Mesenteric fat pad (tissue), 1 donor: ENCODE data around the gene LIM2. TPM values are rescaled to one million over a fixed set of nuclear protein-coding genes. Genes with fewer than 3 reads are reported as not detected.

Experiments
- DNase-seq: peaks from one replicate; pipeline ENCODE4 v3.0.0-alpha.2; 2020; ENCODE audit warnings: low spot score
- total RNA-seq: library from RNA; stranded (reverse); fragmentation: NEBNext Ultra II Directional; extraction: Animal tissue kit (Norgen Biotek cat#: 25700); gene quantifications from one replicate; pipeline ENCODE4 v1.2.1, GENCODE V29; 2021
- donor health status: DM: yes; HTN: yes; CAD: no.

The LIM2 gene
- total RNA-seq, 1 donor from 2014 or later, result not detected

GRCh38 chr19:51341066-51341465, 46.7 kb downstream of the LIM2 start:
- DNase-seq, result no peak

GRCh38 chr19:51339687-51340656, 47.8 kb downstream of the LIM2 start:
- DNase-seq, result peak; percentile 99

GRCh38 chr19:51339313-51339686, 48.5 kb downstream of the LIM2 start:
- no peak for DNase-seq

GRCh38 chr19:51338563-51339312, 49.0 kb downstream of the LIM2 start:
- peak; percentile 93 for DNase-seq

- no peak for DNase-seq
Measured at GRCh38 chr19:51337861-51338562, 49.8 kb downstream of the LIM2 start.

- DNase-seq, result no peak
Measured at GRCh38 chr19:51337141-51337860, 50.5 kb downstream of the LIM2 start.

GRCh38 chr19:51333836-51334460, 53.8 kb downstream of the LIM2 start:
- no peak for DNase-seq

GRCh38 chr19:51331716-51332115, 56.1 kb downstream of the LIM2 start:
- DNase-seq, result no peak

GRCh38 chr19:51331193-51331592, 56.6 kb downstream of the LIM2 start:
- DNase-seq, result no peak

- no peak for DNase-seq
Measured at GRCh38 chr19:51330366-51330765, 57.4 kb downstream of the LIM2 start.

Other genes starting within 250 kb of the LIM2 start
- gene SIGLEC7, start 245.7 kb downstream of the LIM2 start, total RNA-seq, result 8.1 TPM
- gene CD33, start 162.9 kb downstream of the LIM2 start, total RNA-seq, result 18.6 TPM
- not detected for gene SIGLECL1, start 136.9 kb downstream of the LIM2 start, total RNA-seq
- 3.7 TPM for gene IGLON5, start 76.3 kb downstream of the LIM2 start, total RNA-seq
- gene VSIG10L, start 45.8 kb downstream of the LIM2 start, total RNA-seq, result 2.4 TPM
- gene ETFB, start 21.6 kb downstream of the LIM2 start, total RNA-seq, result 194 TPM
- gene CLDND2, start 19.0 kb downstream of the LIM2 start, total RNA-seq, result 4.4 TPM
- 3.7 TPM for gene NKG7, start 15.3 kb downstream of the LIM2 start, total RNA-seq
- not detected for gene C19orf84, start 2.6 kb upstream of the LIM2 start, total RNA-seq
- 5.2 TPM for gene SIGLEC10, start 29.7 kb upstream of the LIM2 start, total RNA-seq
- 0.39 TPM for gene SIGLEC8, start 70.5 kb upstream of the LIM2 start, total RNA-seq
- gene CEACAM18, start 90.6 kb upstream of the LIM2 start, total RNA-seq, result not detected
- gene SIGLEC12, start 113.8 kb upstream of the LIM2 start, total RNA-seq, result 1.9 TPM
- 0.58 TPM for gene SIGLEC6, start 143.7 kb upstream of the LIM2 start, total RNA-seq
- 8.8 TPM for gene ZNF175, start 183.3 kb upstream of the LIM2 start, total RNA-seq
- gene SIGLEC5, start 242.4 kb upstream of the LIM2 start, total RNA-seq, result 2.2 TPM